ENCODE data around the gene KLHL9. TPM values are rescaled to one million over a fixed set of nuclear protein-coding genes. Genes with fewer than 3 reads are reported as not detected.

The KLHL9 gene
- total RNA-seq, 1 experiment from 2014 or later, result 18.2 TPM

- H3K4me1 ChIP-seq (ENCODE audit: insufficient read depth, low read length), result no peaks in the 10 kb centered on the region
- no peak overlapping the region for H2BK12ac ChIP-seq (ENCODE audit: insufficient read length, low read depth, low read length)
- H4K91ac ChIP-seq (ENCODE audit: insufficient read length, low read depth, low read length), result no peak overlapping the region
- H3K14ac ChIP-seq (ENCODE audit: insufficient read depth, low read length), result no peak overlapping the region
- Mint-ChIP-seq H3K9me3 (no peaks in the 10 kb centered on the region), H3K4me3 (no peak overlapping the region), H3K36me3 (ENCODE audit: insufficient read depth in 1 of 3, low read depth in 3 of 3) (peaks cover 0 to 3% (median 0%) of the 10 kb centered on the region in 3 experiments; a peak in 1 of 7 replicates), H3K27ac (no peak overlapping the region), H3K27me3 (ENCODE audit: low read depth) (no peaks in the 10 kb centered on the region), H3K4me1 (no peaks in the 10 kb centered on the region)
- H2BK5ac ChIP-seq (ENCODE audit: insufficient read length, low read length), result no peak overlapping the region
- H3K4ac ChIP-seq (ENCODE audit: low read depth, low read length), result no peak overlapping the region
- no peak overlapping the region for H2BK15ac ChIP-seq (ENCODE audit: low read depth, low read length)
- H3K23me2 ChIP-seq (ENCODE audit: insufficient read length, low read depth, low read length, poor library complexity, severe bottlenecking), result no peaks in the 10 kb centered on the region
- H3K18ac ChIP-seq (ENCODE audit: insufficient read length, low read depth, low read length), result no peak overlapping the region
- no peak overlapping the region for H2AFZ ChIP-seq (ENCODE audit: low read length)
- no peaks in the 10 kb centered on the region for H3K9me3 ChIP-seq (ENCODE audit: control insufficient read depth, low read depth, low read length)
- H4K20me1 ChIP-seq (ENCODE audit: control insufficient read depth, insufficient read depth, insufficient read length), result no peaks in the 10 kb centered on the region
- DNase-seq, result no peak
- no peak overlapping the region for H2BK20ac ChIP-seq (ENCODE audit: low read depth, low read length, poor library complexity, severe bottlenecking)
- no peaks in the 10 kb centered on the region for H3K79me2 ChIP-seq (ENCODE audit: insufficient read depth, low read length)
- H3K9ac ChIP-seq (ENCODE audit: extremely low read depth, insufficient read length, low read length), result no peak overlapping the region
- no peak overlapping the region for H3K4me2 ChIP-seq (ENCODE audit: insufficient read depth, insufficient read length, low read length)
- TF ChIP-seq CTCF (conservative IDR thresholded peaks at IDR 0.05), result no peak
- H3T11ph ChIP-seq (ENCODE audit: low read length), result no peak overlapping the region
- H3K79me1 ChIP-seq (ENCODE audit: insufficient read depth, low read depth, low read length, poor library complexity, severe bottlenecking), result no peaks in the 10 kb centered on the region
- H3K23ac ChIP-seq (ENCODE audit: insufficient read length, low read depth, low read length), result no peak overlapping the region
- H2AK5ac ChIP-seq (ENCODE audit: insufficient read length, low read length), result no peak overlapping the region
- no peak overlapping the region for H3K56ac ChIP-seq (ENCODE audit: insufficient read length, low read depth, low read length)
- no peaks in the 10 kb centered on the region for H3K27me3 ChIP-seq (ENCODE audit: insufficient read depth, low read length)
- H2BK120ac ChIP-seq (ENCODE audit: low read depth, low read length, poor library complexity, severe bottlenecking), result no peak overlapping the region
- no CpG with 5 or more reads among the region's 4 CpGs for WGBS (ENCODE audit: extremely low coverage, insufficient read length, low lambda C conversion rate)
- no peak overlapping the region for H4K8ac ChIP-seq (replicated peaks; ENCODE audit: insufficient read length, low read depth, low read length)
- no peak overlapping the region for H4K5ac ChIP-seq (ENCODE audit: insufficient read length, low read depth, low read length)
- H3K27ac ChIP-seq (ENCODE audit: insufficient read length, low read depth, low read length), result no peak overlapping the region
These were observed 11.2 kb downstream of the KLHL9 start for GRCh38 chr9:21324047-21324446.
